Right lobe of liver (tissue), 4 donors: ENCODE data around the gene GRM2.

Source experiments
- POLR2A ChIP-seq: fragments of 450-650 bp; IDR thresholded peaks from one replicate; pipeline ENCODE4 v1.6.1; 2017; ENCODE audit warnings: antibody characterized with exemption, mild to moderate bottlenecking
- TF ChIP-seq, protein P1 (sequence below), 4 donors: fragments of 200-600 bp in 3 of 4; fragments of 450-650 bp in 1 of 4; IDR thresholded peaks; one replicate each; pipeline versions ENCODE4 v1.5.1 to v1.8.0; 2016 to 2022; ENCODE audit warnings: antibody characterized with exemption in 4 of 4, mild to moderate bottlenecking in 2 of 4
- donor health status: DM: no; HTN: no; CAD: no.
- donor health status: DM: no; HTN: no; CAD: no.
- donor health status: DM: no; HTN: yes; CAD: no.

DNA sequence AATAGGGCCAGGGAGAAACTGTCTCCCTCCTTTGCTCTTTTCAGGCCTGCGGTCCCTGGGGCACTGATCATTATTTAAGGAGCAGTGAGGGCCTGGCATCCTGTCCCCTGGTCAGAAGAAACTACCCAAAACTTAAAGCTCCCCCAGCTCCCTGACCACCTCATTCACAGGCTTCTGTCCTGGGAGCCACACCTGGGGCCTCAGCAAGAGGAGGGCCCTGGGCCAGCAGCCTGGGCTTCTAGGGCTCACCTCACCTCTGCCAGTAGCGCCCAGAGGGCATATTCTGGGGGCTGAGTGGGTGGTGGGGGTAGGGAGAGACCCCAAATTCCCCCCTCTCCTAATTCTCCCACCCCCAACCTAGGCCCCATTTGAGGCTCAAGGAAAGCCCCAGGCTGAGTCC lies 4.7 kb upstream of the GRM2 start:
- TF ChIP-seq POLR2A: no peak
- TF ChIP-seq, protein P1, sequence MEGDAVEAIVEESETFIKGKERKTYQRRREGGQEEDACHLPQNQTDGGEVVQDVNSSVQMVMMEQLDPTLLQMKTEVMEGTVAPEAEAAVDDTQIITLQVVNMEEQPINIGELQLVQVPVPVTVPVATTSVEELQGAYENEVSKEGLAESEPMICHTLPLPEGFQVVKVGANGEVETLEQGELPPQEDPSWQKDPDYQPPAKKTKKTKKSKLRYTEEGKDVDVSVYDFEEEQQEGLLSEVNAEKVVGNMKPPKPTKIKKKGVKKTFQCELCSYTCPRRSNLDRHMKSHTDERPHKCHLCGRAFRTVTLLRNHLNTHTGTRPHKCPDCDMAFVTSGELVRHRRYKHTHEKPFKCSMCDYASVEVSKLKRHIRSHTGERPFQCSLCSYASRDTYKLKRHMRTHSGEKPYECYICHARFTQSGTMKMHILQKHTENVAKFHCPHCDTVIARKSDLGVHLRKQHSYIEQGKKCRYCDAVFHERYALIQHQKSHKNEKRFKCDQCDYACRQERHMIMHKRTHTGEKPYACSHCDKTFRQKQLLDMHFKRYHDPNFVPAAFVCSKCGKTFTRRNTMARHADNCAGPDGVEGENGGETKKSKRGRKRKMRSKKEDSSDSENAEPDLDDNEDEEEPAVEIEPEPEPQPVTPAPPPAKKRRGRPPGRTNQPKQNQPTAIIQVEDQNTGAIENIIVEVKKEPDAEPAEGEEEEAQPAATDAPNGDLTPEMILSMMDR (IDR thresholded peaks at IDR 0.05): no peak
